HL-60 (cell line): ENCODE results near the gene ANKS1A.

Experiments
- DNase-seq, 2 experiments: peaks; one replicate each; pipeline ENCODE4 v3.0.0-alpha.2; 2010 to 2020; ENCODE audit warnings: low read depth in 1 of 2, low spot score in 1 of 2
- H3K27ac ChIP-seq: fragments of 250-450 bp; sonication (Bioruptor Pico); replicated peaks from 2 replicates; pipeline ENCODE4 v1.5.1; 2020; ENCODE audit warnings: mild to moderate bottlenecking, moderate library complexity
- H3K27me3 ChIP-seq: fragments of 250-450 bp; sonication (Bioruptor Pico); 2 replicates; pipeline ENCODE4 v1.5.1; 2021; ENCODE audit warnings: mild to moderate bottlenecking, moderate library complexity; ENCODE audit not compliant: insufficient read depth, poor library complexity, severe bottlenecking
- H3K4me3 ChIP-seq: replicated peaks from 2 replicates; pipeline ENCODE4 v1.5.1; 2011; ENCODE audit warnings: mild to moderate bottlenecking, control low read depth, low read length; ENCODE audit not compliant: insufficient read depth
- CTCF ChIP-seq: IDR thresholded peaks from one replicate; pipeline ENCODE4 v1.5.1; 2011; ENCODE audit warnings: low read length, control low read depth, inconsistent platforms; ENCODE audit not compliant: insufficient read depth
- GABPA ChIP-seq: IDR thresholded peaks from 2 replicates; pipeline ENCODE4 v1.6.1; 2012; ENCODE audit warnings: low read depth
- POLR2AphosphoS5 ChIP-seq: IDR thresholded peaks from 2 replicates; pipeline ENCODE4 v1.6.1; 2012; ENCODE audit warnings: low read depth
- SPI1 ChIP-seq: IDR thresholded peaks from 2 replicates; pipeline ENCODE4 v1.6.1; 2012; ENCODE audit warnings: low read depth, mild to moderate bottlenecking, borderline replicate concordance
- TF ChIP-seq, protein P1 (sequence below): IDR thresholded peaks from 2 replicates; pipeline ENCODE4 v1.6.1; 2012; ENCODE audit warnings: low read depth; ENCODE audit not compliant: insufficient replicate concordance

Gene ANKS1A

DNA sequence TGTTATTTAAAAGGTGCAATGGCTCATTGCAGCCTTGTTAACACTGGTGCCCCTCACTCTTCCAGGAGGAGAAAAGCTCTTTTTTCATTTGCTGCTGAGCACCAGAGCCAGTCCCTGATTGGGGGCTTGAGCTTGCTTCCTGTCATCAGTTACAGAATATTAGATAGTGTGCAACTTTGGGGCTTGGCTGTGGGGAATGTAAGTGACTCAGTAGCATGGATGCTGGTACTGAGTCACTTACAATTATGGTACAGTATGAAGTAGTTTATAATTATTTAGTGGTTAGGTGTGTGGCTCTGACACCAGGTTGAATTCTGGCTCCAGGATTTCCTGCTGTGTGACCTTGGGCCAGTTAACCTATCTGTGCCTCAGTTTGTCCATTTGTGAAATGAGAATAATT is 37.6 kb downstream of the ANKS1A start:
- no peak overlapping the region for H3K4me3 ChIP-seq
- TF ChIP-seq GABPA, result no peak
- TF ChIP-seq SPI1, result no peak
- no peak for TF ChIP-seq CTCF
- TF ChIP-seq, protein P1, sequence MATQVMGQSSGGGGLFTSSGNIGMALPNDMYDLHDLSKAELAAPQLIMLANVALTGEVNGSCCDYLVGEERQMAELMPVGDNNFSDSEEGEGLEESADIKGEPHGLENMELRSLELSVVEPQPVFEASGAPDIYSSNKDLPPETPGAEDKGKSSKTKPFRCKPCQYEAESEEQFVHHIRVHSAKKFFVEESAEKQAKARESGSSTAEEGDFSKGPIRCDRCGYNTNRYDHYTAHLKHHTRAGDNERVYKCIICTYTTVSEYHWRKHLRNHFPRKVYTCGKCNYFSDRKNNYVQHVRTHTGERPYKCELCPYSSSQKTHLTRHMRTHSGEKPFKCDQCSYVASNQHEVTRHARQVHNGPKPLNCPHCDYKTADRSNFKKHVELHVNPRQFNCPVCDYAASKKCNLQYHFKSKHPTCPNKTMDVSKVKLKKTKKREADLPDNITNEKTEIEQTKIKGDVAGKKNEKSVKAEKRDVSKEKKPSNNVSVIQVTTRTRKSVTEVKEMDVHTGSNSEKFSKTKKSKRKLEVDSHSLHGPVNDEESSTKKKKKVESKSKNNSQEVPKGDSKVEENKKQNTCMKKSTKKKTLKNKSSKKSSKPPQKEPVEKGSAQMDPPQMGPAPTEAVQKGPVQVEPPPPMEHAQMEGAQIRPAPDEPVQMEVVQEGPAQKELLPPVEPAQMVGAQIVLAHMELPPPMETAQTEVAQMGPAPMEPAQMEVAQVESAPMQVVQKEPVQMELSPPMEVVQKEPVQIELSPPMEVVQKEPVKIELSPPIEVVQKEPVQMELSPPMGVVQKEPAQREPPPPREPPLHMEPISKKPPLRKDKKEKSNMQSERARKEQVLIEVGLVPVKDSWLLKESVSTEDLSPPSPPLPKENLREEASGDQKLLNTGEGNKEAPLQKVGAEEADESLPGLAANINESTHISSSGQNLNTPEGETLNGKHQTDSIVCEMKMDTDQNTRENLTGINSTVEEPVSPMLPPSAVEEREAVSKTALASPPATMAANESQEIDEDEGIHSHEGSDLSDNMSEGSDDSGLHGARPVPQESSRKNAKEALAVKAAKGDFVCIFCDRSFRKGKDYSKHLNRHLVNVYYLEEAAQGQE, result no peak
- TF ChIP-seq POLR2AphosphoS5, result no peak
- H3K27me3 ChIP-seq, result no peaks in the 10 kb centered on the region
- DNase-seq, result no peak
- no peak overlapping the region for H3K27ac ChIP-seq

- no peak overlapping the region for H3K4me3 ChIP-seq
- no peaks in the 10 kb centered on the region for H3K27me3 ChIP-seq
- TF ChIP-seq GABPA (no peak), POLR2AphosphoS5 (no peak), SPI1 (no peak), CTCF (no peak)
- TF ChIP-seq, protein P1, result no peak
- no peak overlapping the region for H3K27ac ChIP-seq
- DNase-seq, result no peak
These were observed 39.2 kb downstream of the ANKS1A start for GRCh38 chr6:34928220-34928619.

- no peak for TF ChIP-seq SPI1
- no peak for TF ChIP-seq CTCF
- TF ChIP-seq, protein P1, result no peak
- TF ChIP-seq POLR2AphosphoS5, result no peak
- no peak for TF ChIP-seq GABPA
- no peak for DNase-seq
These were observed 39.6 kb downstream of the ANKS1A start for GRCh38 chr6:34928695-34929094.

More at GRCh38 chr6:34928695-34929094, 39.6 kb downstream of the ANKS1A start:
- no peaks in the 10 kb centered on the region for H3K27me3 ChIP-seq
- no peak overlapping the region for H3K4me3 ChIP-seq
- no peak overlapping the region for H3K27ac ChIP-seq
